HEK293T (cell line): ENCODE results near the gene BORCS6.

Experiments
- CTCF ChIA-PET: fragments of 350-600 bp; formaldehyde crosslinking; extraction: SDS; loops from one replicate; lab custom pipeline; 2021; ENCODE audit warnings: antibody characterized with exemption, inconsistent platforms; lab: Yijun Ruan, JAX
- POLR2A ChIA-PET: fragments of 350-600 bp; formaldehyde crosslinking; extraction: SDS; loops from one replicate; lab custom pipeline; 2020; ENCODE audit warnings: antibody characterized with exemption, inconsistent platforms; lab: Yijun Ruan, JAX
- DNase-seq: peaks from one replicate; pipeline ENCODE4 v3.0.0; 2012; ENCODE audit warnings: mixed read lengths; ENCODE audit errors: extremely low spot score
- ARNT ChIP-seq: fragments of 450-650 bp; IDR thresholded peaks from 2 replicates; pipeline ENCODE4 v1.6.1; 2017; ENCODE audit warnings: mild to moderate bottlenecking
- BHLHE40 ChIP-seq: fragments of 450-650 bp; IDR thresholded peaks from 2 replicates; pipeline ENCODE4 v1.6.1; 2016; ENCODE audit warnings: mild to moderate bottlenecking, moderate library complexity, borderline replicate concordance
- CTBP1 ChIP-seq: fragments of 450-650 bp; IDR thresholded peaks from 2 replicates; pipeline ENCODE4 v1.6.1; 2016; ENCODE audit warnings: borderline replicate concordance
- ELF4 ChIP-seq: fragments of 450-650 bp; IDR thresholded peaks from 2 replicates; pipeline ENCODE4 v1.6.1; 2017; ENCODE audit warnings: antibody characterized with exemption
- FOXA1 ChIP-seq: fragments of 450-650 bp; IDR thresholded peaks from 2 replicates; pipeline ENCODE4 v1.6.1; 2016; ENCODE audit warnings: mild to moderate bottlenecking
- FOXK2 ChIP-seq: fragments of 450-650 bp; IDR thresholded peaks from 2 replicates; pipeline ENCODE4 v1.6.1; 2016; ENCODE audit warnings: mild to moderate bottlenecking
- FOXM1 ChIP-seq: fragments of 450-650 bp; IDR thresholded peaks from 2 replicates; pipeline ENCODE4 v1.6.1; 2017; ENCODE audit warnings: mild to moderate bottlenecking, borderline replicate concordance
- HDGF ChIP-seq: fragments of 450-650 bp; IDR thresholded peaks from 2 replicates; pipeline ENCODE4 v1.6.1; 2017; ENCODE audit warnings: antibody characterized with exemption, borderline replicate concordance
- L3MBTL2 ChIP-seq: fragments of 450-650 bp; conservative IDR thresholded peaks from 2 replicates; pipeline ENCODE4 v1.6.1; 2016; ENCODE audit warnings: mild to moderate bottlenecking
- LEF1 ChIP-seq: fragments of 450-650 bp; IDR thresholded peaks from 2 replicates; pipeline ENCODE4 v1.6.1; 2017; ENCODE audit warnings: mild to moderate bottlenecking, borderline replicate concordance
- NFRKB ChIP-seq: fragments of 450-650 bp; IDR thresholded peaks from 2 replicates; pipeline ENCODE4 v1.6.1; 2016; ENCODE audit warnings: mild to moderate bottlenecking, moderate library complexity
- SP1 ChIP-seq: fragments of 450-650 bp; IDR thresholded peaks from 2 replicates; pipeline ENCODE4 v1.6.1; 2017
- SUZ12 ChIP-seq: fragments of 450-650 bp; IDR thresholded peaks from 2 replicates; pipeline ENCODE4 v1.6.1; 2016; ENCODE audit warnings: mild to moderate bottlenecking
- TARDBP ChIP-seq: fragments of 450-650 bp; IDR thresholded peaks from 2 replicates; pipeline ENCODE4 v1.6.1; 2016
- ZNF384 ChIP-seq: fragments of 450-650 bp; IDR thresholded peaks from 2 replicates; pipeline ENCODE4 v1.6.1; 2016
- TF ChIP-seq, protein P1 (sequence below): fragments of 450-650 bp; IDR thresholded peaks from 2 replicates; pipeline ENCODE4 v1.6.1; 2016

BORCS6 gene

DNA sequence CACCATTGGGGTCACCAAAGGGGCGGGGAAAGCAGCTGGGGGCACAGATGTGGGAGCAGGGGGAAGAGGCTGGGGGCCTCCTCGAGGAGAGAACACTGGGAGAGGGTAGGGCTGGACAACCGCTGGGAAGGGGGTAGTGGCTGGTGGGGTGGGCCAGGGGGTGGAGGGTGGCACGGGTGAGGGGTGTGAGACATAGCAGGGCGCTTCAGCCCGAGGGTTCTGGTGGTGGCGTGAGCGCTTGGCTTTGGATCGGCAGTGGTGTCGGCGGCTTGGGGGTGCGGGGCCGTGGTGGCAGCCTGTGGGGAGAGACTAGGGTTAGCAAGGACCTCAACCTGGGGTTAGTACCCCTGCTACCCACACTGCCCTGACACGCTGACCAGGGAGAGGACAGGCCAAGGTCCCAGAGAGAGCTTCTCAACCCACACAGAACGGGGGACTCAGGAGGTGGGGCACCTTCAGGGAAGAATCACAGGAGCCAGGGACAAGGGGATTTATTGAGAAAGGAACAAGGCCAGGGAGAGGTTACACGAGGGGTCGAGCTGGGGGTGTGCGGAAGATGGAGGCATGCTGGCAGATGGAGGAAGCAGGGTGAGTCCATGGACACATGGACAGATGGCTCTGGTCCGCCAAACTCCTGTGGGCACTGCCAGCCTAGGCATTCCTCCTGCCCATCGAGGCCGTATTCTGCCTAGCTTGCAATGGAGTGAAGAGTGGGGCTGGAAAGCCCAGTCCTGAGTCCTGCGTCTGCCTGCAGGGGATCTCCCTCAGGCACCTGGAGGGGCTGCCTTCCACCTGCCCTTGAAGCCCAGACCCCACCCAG lies 46.2 kb downstream of the BORCS6 start:
- TF ChIP-seq TARDBP (no peak), FOXM1 (no peak), LEF1 (no peak), ZNF384 (no peak), HDGF (no peak), FOXA1 (no peak), BHLHE40 (no peak), L3MBTL2 (no peak), ARNT (no peak), FOXK2 (no peak), CTBP1 (no peak), SP1 (no peak)
- POLR2A ChIA-PET = no interaction called here
- DNase-seq = no peak
- CTCF ChIA-PET = no interaction called here

DNA sequence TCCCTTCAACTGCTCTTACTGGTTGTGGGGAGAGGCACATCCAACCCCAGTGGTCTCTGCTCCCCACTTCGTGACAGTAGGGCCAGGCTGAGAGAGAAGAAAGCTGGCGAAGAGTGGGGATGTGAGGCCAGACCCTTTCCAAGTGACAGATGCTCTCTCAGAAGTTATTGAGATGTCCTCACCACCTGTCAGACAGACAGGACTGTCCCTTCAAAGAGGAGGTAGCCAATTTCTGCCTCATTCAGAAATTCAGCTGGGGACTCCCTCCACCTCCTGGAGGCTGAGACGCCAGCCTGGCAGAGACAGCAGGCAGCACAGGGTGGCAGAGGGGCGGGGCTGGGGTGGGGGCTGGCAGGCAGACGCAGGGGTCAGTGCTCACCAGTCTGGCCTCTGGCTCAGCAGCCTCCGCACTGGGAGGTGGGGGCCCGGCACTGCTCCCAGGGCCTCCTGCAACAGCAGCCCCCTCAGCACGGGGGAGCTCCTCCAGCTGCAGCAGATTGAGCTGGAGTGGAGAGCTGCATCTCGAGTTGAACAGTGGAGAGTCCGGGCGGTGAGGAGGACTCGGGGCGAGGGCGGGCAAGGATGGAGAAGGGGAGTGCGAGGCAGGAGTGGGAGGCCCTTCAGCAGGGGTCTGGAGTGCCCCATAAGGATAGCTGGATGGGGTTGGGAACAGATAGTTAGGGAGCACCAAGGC lies 46.9 kb downstream of the BORCS6 start:
- ChIA-PET POLR2A (no interaction called here), CTCF (no interaction called here)
- DNase-seq = no peak
- TF ChIP-seq TARDBP = no peak
- TF ChIP-seq ELF4 = no peak
- no peak for TF ChIP-seq ZNF384

DNA sequence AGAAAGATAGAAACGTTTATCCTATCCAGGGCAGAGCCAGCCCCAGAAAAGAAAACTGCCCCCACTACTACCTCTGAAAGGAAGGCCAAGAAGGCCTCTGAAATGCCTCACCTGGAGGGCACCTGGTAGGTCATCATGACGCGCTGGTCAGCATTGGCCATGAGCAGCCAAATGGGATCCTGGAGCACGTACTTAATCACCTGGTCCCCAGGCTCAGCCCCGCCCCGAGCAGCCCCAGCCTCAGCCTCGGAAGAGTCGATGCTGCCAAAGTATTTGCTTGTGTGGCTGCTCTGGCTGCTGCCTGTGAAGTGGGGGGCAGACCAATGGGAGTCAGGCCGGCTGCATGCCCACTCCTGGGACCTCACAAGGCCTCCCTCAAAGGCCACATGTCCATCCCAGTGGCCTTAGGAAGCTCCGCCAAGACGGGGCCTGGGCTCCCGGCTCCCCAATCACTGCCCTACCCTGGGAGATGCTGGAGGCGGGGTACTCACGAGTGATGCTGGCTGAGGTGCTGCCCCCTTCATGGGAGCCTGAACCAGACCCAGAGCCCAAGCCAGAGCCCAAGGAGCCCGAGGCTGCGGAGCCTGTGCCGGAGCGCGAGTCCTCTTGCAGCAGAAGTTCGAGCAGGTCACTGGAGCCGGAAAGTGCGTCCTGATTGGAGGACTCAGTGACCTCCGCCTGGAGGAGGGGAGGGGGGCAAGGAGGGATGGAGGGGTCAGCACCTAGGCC lies 47.7 kb downstream of the BORCS6 start:
- TF ChIP-seq LEF1 = no peak
- no peak for TF ChIP-seq BHLHE40
- no peak for TF ChIP-seq NFRKB
- TF ChIP-seq L3MBTL2 = no peak
- no peak for TF ChIP-seq SUZ12
- TF ChIP-seq ARNT = no peak
- TF ChIP-seq FOXK2 = no peak
- TF ChIP-seq TARDBP = no peak
- TF ChIP-seq SP1 = no peak
- TF ChIP-seq, protein P1, sequence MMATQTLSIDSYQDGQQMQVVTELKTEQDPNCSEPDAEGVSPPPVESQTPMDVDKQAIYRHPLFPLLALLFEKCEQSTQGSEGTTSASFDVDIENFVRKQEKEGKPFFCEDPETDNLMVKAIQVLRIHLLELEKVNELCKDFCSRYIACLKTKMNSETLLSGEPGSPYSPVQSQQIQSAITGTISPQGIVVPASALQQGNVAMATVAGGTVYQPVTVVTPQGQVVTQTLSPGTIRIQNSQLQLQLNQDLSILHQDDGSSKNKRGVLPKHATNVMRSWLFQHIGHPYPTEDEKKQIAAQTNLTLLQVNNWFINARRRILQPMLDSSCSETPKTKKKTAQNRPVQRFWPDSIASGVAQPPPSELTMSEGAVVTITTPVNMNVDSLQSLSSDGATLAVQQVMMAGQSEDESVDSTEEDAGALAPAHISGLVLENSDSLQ = no peak
- no peak for TF ChIP-seq FOXM1
- TF ChIP-seq FOXA1 = no peak
- TF ChIP-seq HDGF = no peak
- no peak for TF ChIP-seq CTBP1
- POLR2A ChIA-PET = interaction anchor here (1.3 to 5.8 kb wide), 3 partner anchors 10 to 31 kb away, joined by 4 to 53 read pairs (median 9); partner anchors contain the start of gene PER1
- CTCF ChIA-PET = no interaction called here
- DNase-seq = no peak

DNA sequence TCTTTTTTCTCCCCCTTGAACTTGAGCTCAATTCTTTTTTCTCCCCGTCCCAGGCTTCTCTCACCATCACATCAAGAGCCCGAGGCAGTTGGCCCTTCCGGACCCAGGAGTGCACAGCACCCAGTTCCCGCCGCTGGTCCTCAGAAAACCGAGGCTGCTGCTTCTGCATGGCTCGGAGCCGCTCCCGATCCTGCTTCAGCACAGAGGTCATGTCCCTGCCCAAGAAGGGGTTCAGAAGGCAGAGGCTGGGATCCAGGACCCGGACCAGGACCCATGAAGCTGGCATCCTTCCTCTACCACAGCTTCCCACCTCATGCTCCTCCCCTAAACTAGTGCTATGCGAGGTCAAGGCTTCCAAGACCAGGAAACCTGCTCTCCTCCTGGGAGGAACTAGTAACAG lies 48.2 kb downstream of the BORCS6 start:
- POLR2A ChIA-PET = interaction anchor here (1.3 to 5.8 kb wide), 3 partner anchors 11 to 32 kb away, joined by 4 to 53 read pairs (median 9); partner anchors contain the start of gene PER1
- TF ChIP-seq ARNT = no peak
- TF ChIP-seq FOXA1 = no peak
- no peak for TF ChIP-seq SP1
- no peak for TF ChIP-seq FOXK2
- no peak for TF ChIP-seq CTBP1
- TF ChIP-seq BHLHE40 = no peak
- no peak for TF ChIP-seq L3MBTL2
- TF ChIP-seq TARDBP = no peak
- TF ChIP-seq NFRKB = no peak
- TF ChIP-seq, protein P1 = no peak
- TF ChIP-seq ZNF384 = no peak
- DNase-seq = no peak
- CTCF ChIA-PET = no interaction called here

DNA sequence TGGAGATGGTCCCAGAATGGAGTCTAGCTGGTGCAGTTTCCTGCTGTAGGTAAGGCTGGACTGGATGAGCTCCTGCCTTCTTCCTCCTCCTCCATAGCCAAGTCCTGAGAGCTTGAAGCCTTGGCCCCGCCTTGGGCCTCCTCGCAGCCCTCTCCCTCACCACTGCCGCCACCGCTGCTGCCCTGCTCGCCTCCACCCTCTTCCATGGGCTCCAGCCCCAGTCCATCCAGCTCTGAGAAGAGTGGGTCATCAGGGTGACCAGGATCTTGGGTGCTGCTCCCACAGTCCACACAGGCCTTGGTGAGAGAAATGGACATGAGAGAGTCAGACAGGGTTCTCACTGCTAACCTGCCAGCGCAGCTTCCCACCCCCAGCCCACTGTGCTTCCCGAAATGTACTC lies 48.9 kb downstream of the BORCS6 start:
- ChIA-PET POLR2A (interaction anchor here (1.3 to 5.8 kb wide), 5 partner anchors 11 to 51 kb away, joined by 4 to 53 read pairs (median 9); partner anchors contain the start of gene PER1), CTCF (interaction anchor here (1.3 kb wide), 1 partner anchor 82 kb away, joined by 3 read pairs; no protein-coding TSS in a partner anchor)
- TF ChIP-seq SP1 (no peak), L3MBTL2 (no peak), FOXM1 (no peak), ZNF384 (no peak), TARDBP (no peak), FOXA1 (no peak), ELF4 (no peak), BHLHE40 (no peak), CTBP1 (no peak), HDGF (no peak), FOXK2 (no peak), SUZ12 (no peak), ARNT (no peak), NFRKB (no peak), LEF1 (no peak)
- TF ChIP-seq, protein P1 = no peak
- DNase-seq = no peak
